HG02938 (cell line): ENCODE data around the gene CRYBG1.
"Not testable (repeated sequence)": the region's sequence is repeated elsewhere in the genome, so short reads cannot be mapped to it uniquely, and the experiment has no call there.

Experiments
- ATAC-seq: cut with Tn5 transposase; IDR thresholded peaks from one replicate; pipeline ENCODE4 v1.9.1; 2021; ENCODE audit warnings: mild to moderate bottlenecking, moderate library complexity; ENCODE audit not compliant: unreplicated experiment

The CRYBG1 gene

GRCh38 chr6:106373502-106374239, 13.2 kb downstream of the CRYBG1 start:
- ATAC-seq, result no peak

GRCh38 chr6:106377061-106377540, 16.6 kb downstream of the CRYBG1 start:
- no peak for ATAC-seq

GRCh38 chr6:106379951-106380350, 19.4 kb downstream of the CRYBG1 start:
- ATAC-seq, result no peak

GRCh38 chr6:106380407-106380806, 19.9 kb downstream of the CRYBG1 start:
- ATAC-seq, result no peak

- ATAC-seq, result no peak
Observed at GRCh38 chr6:106381223-106381622, 20.7 kb downstream of the CRYBG1 start.

GRCh38 chr6:106381881-106382280, 21.4 kb downstream of the CRYBG1 start:
- no peak for ATAC-seq

GRCh38 chr6:106383573-106383972, 23.1 kb downstream of the CRYBG1 start:
- no peak for ATAC-seq

- ATAC-seq, result no peak
Observed at GRCh38 chr6:106385530-106385929, 25.0 kb downstream of the CRYBG1 start.

GRCh38 chr6:106387875-106388274, 27.4 kb downstream of the CRYBG1 start:
- ATAC-seq, result no peak

GRCh38 chr6:106390088-106390487, 29.6 kb downstream of the CRYBG1 start:
- no peak for ATAC-seq

- no peak for ATAC-seq
Observed at GRCh38 chr6:106396426-106397220, 36.1 kb downstream of the CRYBG1 start.

GRCh38 chr6:106397431-106397830, 36.9 kb downstream of the CRYBG1 start:
- no peak for ATAC-seq

- no peak for ATAC-seq
Observed at GRCh38 chr6:106398621-106399020, 38.1 kb downstream of the CRYBG1 start.

- ATAC-seq, result not testable (repeated sequence)
Observed at GRCh38 chr6:106405044-106405443, 44.5 kb downstream of the CRYBG1 start.

GRCh38 chr6:106411056-106411455, 50.5 kb downstream of the CRYBG1 start:
- no peak for ATAC-seq

GRCh38 chr6:106411643-106412200, 51.2 kb downstream of the CRYBG1 start:
- ATAC-seq, result no peak

- ATAC-seq, result no peak
Observed at GRCh38 chr6:106413016-106413415, 52.5 kb downstream of the CRYBG1 start.

- ATAC-seq, result no peak
Observed at GRCh38 chr6:106413722-106414121, 53.2 kb downstream of the CRYBG1 start.

- no peak for ATAC-seq
Observed at GRCh38 chr6:106415921-106416320, 55.4 kb downstream of the CRYBG1 start.

- ATAC-seq, result no peak
Observed at GRCh38 chr6:106417572-106418147, 57.1 kb downstream of the CRYBG1 start.

- ATAC-seq, result no peak
Observed at GRCh38 chr6:106419900-106420613, 59.5 kb downstream of the CRYBG1 start.
